Endothelial cell of umbilical vein (primary cell): ENCODE results near the gene MEF2A. TPM values are rescaled to one million over a fixed set of nuclear protein-coding genes. Genes with fewer than 3 reads are reported as not detected.

Experiments
- BruUV-seq: library from RNA; stranded (reverse); fragments of 400-500 nt; replicated peaks from 2 replicates; lab custom pipeline; 2021; lab: Mats Ljungman, UMichigan
- CTCF ChIA-PET: fragments of 300-600, 350-600 bp; sonication (Branson Sonifier 250); formaldehyde crosslinking; loops from one replicate; lab custom pipeline; 2021; ENCODE audit warnings: antibody characterized with exemption, inconsistent platforms; lab: Charles Lee
- POLR2A ChIA-PET: fragments of 300-600, 350-600 bp; sonication (Branson Sonifier 250); formaldehyde crosslinking; loops from one replicate; lab custom pipeline; 2021; ENCODE audit warnings: antibody characterized with exemption, inconsistent platforms; lab: Charles Lee
- DNase-seq: peaks from one replicate; pipeline ENCODE4 v3.0.0-alpha.2; 2011; ENCODE audit warnings: low read depth, low spot score
- FAIRE-seq: peaks from 2 replicates; lab custom pipeline; 2011; peaks lifted over from hg19 to GRCh38; lab: Jason Lieb, UNC
- H2AFZ ChIP-seq: 2 replicates; pipeline ENCODE4 v1.6.0; 2012; ENCODE audit warnings: low read depth, low read length, control low read depth, inconsistent platforms
- H3K27ac ChIP-seq: 2 replicates; pipeline ENCODE4 v1.5.1; 2011; ENCODE audit warnings: low read depth, mild to moderate bottlenecking, control low read depth, low read length, moderate library complexity; ENCODE audit not compliant: insufficient read depth
- H3K27me3 ChIP-seq, 2 experiments: 2 replicates each; pipeline versions ENCODE4 v1.6.0 to v1.6.1; 2011; ENCODE audit warnings: low read length in 2 of 2, mixed read lengths in 1 of 2; ENCODE audit not compliant: control insufficient read depth in 2 of 2, insufficient read depth in 2 of 2
- H3K36me3 ChIP-seq, 2 experiments: 2 replicates in 1 of 2; 3 replicates in 1 of 2; pipeline ENCODE4 v1.5.1; 2011; ENCODE audit warnings: low read length in 2 of 2, mild to moderate bottlenecking in 1 of 2, moderate library complexity in 1 of 2; ENCODE audit not compliant: control insufficient read depth in 2 of 2, insufficient read depth in 2 of 2; ENCODE audit errors: extremely low read depth in 1 of 2
- H3K4me1 ChIP-seq: 3 replicates; pipeline ENCODE4 v1.5.1; 2011; ENCODE audit warnings: mild to moderate bottlenecking, low read length; ENCODE audit not compliant: control insufficient read depth, insufficient read depth; ENCODE audit errors: extremely low read depth
- H3K4me2 ChIP-seq: 2 replicates; pipeline ENCODE4 v1.6.1; 2011; ENCODE audit warnings: low read length, control low read depth, mixed read lengths; ENCODE audit not compliant: insufficient read depth
- H3K4me3 ChIP-seq, 3 experiments: fragments of 200-600 bp in 1 of 3; sonication (generic), shearing (Covaris generic) in 1 of 3; replicated peaks in 1 of 3; 2 replicates each; pipeline ENCODE4 v1.5.1; 2011 to 2016; ENCODE audit warnings: control low read depth in 3 of 3, low read length in 3 of 3, mild to moderate bottlenecking in 2 of 3, inconsistent platforms in 1 of 3, low read depth in 1 of 3, moderate library complexity in 1 of 3; ENCODE audit not compliant: insufficient read depth in 1 of 3
- H3K79me2 ChIP-seq: 2 replicates; pipeline ENCODE4 v1.6.0; 2012; ENCODE audit warnings: low read length, inconsistent platforms; ENCODE audit not compliant: control insufficient read depth, insufficient read depth
- H3K9ac ChIP-seq: replicated peaks from 2 replicates; pipeline ENCODE3; 2011; ENCODE audit warnings: low read length, control low read depth; ENCODE audit not compliant: insufficient read depth; ENCODE audit errors: extremely low read depth
- H3K9me1 ChIP-seq: replicated peaks from 3 replicates; pipeline ENCODE4 v1.6.0; 2011; ENCODE audit warnings: mild to moderate bottlenecking, low read length; ENCODE audit not compliant: control insufficient read depth, insufficient read depth; ENCODE audit errors: extremely low read depth
- H3K9me3 ChIP-seq: replicated peaks from 2 replicates; pipeline ENCODE4 v1.5.1; 2012; ENCODE audit warnings: low read length, inconsistent platforms; ENCODE audit not compliant: control insufficient read depth, insufficient read depth
- H4K20me1 ChIP-seq: replicated peaks from 2 replicates; pipeline ENCODE3; 2011; ENCODE audit warnings: mild to moderate bottlenecking, low read length; ENCODE audit not compliant: control insufficient read depth, insufficient read depth; ENCODE audit errors: extremely low read depth
- CTCF ChIP-seq, 2 donors: IDR thresholded peaks; 1 replicate in 1 of 2; 2 replicates in 1 of 2; pipeline ENCODE4 v1.5.1; 2011; ENCODE audit warnings: low read length in 2 of 2, mild to moderate bottlenecking in 2 of 2, moderate library complexity in 2 of 2, control low read depth in 1 of 2, inconsistent platforms in 1 of 2, low read depth in 1 of 2; ENCODE audit not compliant: insufficient read depth in 1 of 2; ENCODE audit errors: extremely low read depth in 1 of 2
- EZH2 ChIP-seq: IDR thresholded peaks from 2 replicates; pipeline ENCODE4 v1.6.1; 2012; ENCODE audit warnings: borderline replicate concordance, low read depth, mild to moderate bottlenecking, moderate library complexity, low read length, inconsistent platforms; ENCODE audit not compliant: severe bottlenecking
- FOS ChIP-seq: IDR thresholded peaks from 2 replicates; pipeline ENCODE4 v1.6.1; 2011; ENCODE audit warnings: mild to moderate bottlenecking, low read length, moderate library complexity, borderline replicate concordance; ENCODE audit not compliant: insufficient read depth
- GATA2 ChIP-seq: IDR thresholded peaks from 2 replicates; pipeline ENCODE4 v1.7.0; 2011; ENCODE audit warnings: low read depth, mild to moderate bottlenecking, moderate library complexity, mixed read lengths, low read length; ENCODE audit not compliant: insufficient read length, insufficient read depth
- JUN ChIP-seq: IDR thresholded peaks from 2 replicates; pipeline ENCODE4 v1.6.1; 2011; ENCODE audit warnings: borderline replicate concordance, low read depth; ENCODE audit not compliant: insufficient read length, insufficient read depth
- MAX ChIP-seq: IDR thresholded peaks from 2 replicates; pipeline ENCODE4 v1.6.1; 2011; ENCODE audit not compliant: insufficient read depth, insufficient read length
- MYC ChIP-seq: IDR thresholded peaks from one replicate; pipeline ENCODE4 v1.6.1; 2011; ENCODE audit warnings: mild to moderate bottlenecking, low read depth, low read length
- POLR2A ChIP-seq: IDR thresholded peaks from 2 replicates; pipeline ENCODE4 v1.6.1; 2012; ENCODE audit warnings: low read depth, mild to moderate bottlenecking, control low read depth, low read length
- POLR2AphosphoS5 ChIP-seq: IDR thresholded peaks from 2 replicates; pipeline ENCODE4 v1.6.1; 2012; ENCODE audit warnings: low read depth, mild to moderate bottlenecking, control low read depth, low read length, moderate library complexity; ENCODE audit not compliant: insufficient read depth
- dilution Hi-C: fragments of 300-500 bp; cut with MboI; formaldehyde crosslinking; loops from one replicate; pipeline ENCODE4 v1.15.0; 2019; ENCODE audit warnings: low sequenced_read_pairs; ENCODE audit not compliant: extremely low pct_ligation_motif_present
- intact Hi-C: fragments of 100-400 bp; cut with micrococcal nuclease; formaldehyde crosslinking; loops from one replicate; pipeline ENCODE4 v1.10.0; 2022
- polyA plus RNA-seq, 4 experiments: library from polyadenylated mRNA; depleted of rRNA in 3 of 4; stranded (reverse) in 3 of 4; unstranded in 1 of 4; fragments of >200 nt; gene quantifications; 2 replicates each; pipeline versions ENCODE4 v1.2.1 to v1.2.3, GENCODE V29; 2011 to 2012; ENCODE audit warnings: missing spikeins in 1 of 4
- total RNA-seq: library from RNA; stranded (reverse); gene quantifications from 2 replicates; pipeline ENCODE4 v1.2.3, GENCODE V29; 2021

The MEF2A gene
- total and polyA plus RNA-seq, 2 donors (not counting 3 experiments of a cell fraction or from before 2014, with no cell fraction given) = 38.0 to 45.3 TPM

DNA sequence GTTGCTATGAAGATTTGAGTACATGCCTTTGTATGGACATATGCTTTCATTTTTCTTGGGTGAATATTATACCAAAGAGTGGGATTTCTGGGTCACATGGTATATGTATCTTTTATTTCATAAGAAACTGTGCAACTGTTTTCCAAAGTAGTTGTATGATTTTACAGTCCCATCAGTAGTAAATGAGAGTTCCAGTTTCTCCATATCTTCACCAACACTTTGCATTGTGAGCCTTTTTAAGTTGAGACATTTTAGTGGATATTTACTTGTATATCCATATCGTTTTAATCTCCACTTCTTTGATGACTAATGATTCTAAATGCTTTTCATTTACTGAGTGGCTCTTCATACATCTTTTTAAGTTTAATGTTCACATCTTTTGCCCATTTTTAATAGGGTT is 20.3 kb downstream of the MEF2A start:
- no peak overlapping the region for H2AFZ ChIP-seq
- no peak overlapping the region for H3K9ac ChIP-seq
- H3K9me3 ChIP-seq = no peaks in the 10 kb centered on the region
- BruUV-seq = no TSS peak
- no peak overlapping the region for H3K27ac ChIP-seq
- H4K20me1 ChIP-seq = peaks cover 20% of the 10 kb centered on the region
- FAIRE-seq = no peak
- ChIA-PET POLR2A (no interaction called here), CTCF (interaction anchor here (1.3 kb wide), 1 partner anchor 118 kb away, joined by 4 read pairs; no protein-coding TSS in a partner anchor)
- H3K36me3 ChIP-seq = no peaks in the 10 kb centered on the region
- TF ChIP-seq CTCF (IDR thresholded peaks at IDR 0.05; ENCODE audit: extremely low read depth in 1 of 2, insufficient read depth in 1 of 2, low read depth in 1 of 2, low read length in 2 of 2) (no peak), POLR2AphosphoS5 (no peak), POLR2A (no peak), GATA2 (no peak), MAX (no peak)
- intact Hi-C loops = no loop called here
- H3K79me2 ChIP-seq = peaks cover 84% of the 10 kb centered on the region
- no peak overlapping the region for H3K4me3 ChIP-seq
- H3K4me1 ChIP-seq = no peaks in the 10 kb centered on the region
- no peaks in the 10 kb centered on the region for H3K9me1 ChIP-seq
- dilution Hi-C loops = no loop called here
- H3K27me3 ChIP-seq = no peaks in the 10 kb centered on the region
- DNase-seq = no peak
- no peak overlapping the region for H3K4me2 ChIP-seq

- intact Hi-C loops (no loop called here), dilution Hi-C loops (no loop called here)
- Histone ChIP-seq H3K27me3 (no peaks in the 10 kb centered on the region), H4K20me1 (peaks cover 17% of the 10 kb centered on the region), H3K9me3 (no peaks in the 10 kb centered on the region), H3K4me3 (no peak overlapping the region), H3K4me2 (no peak overlapping the region), H2AFZ (no peak overlapping the region), H3K9ac (no peak overlapping the region), H3K79me2 (peaks cover 83% of the 10 kb centered on the region), H3K4me1 (peaks cover 5% of the 10 kb centered on the region), H3K36me3 (no peaks in the 10 kb centered on the region), H3K27ac (no peak overlapping the region), H3K9me1 (no peaks in the 10 kb centered on the region)
- CTCF ChIA-PET = interaction anchor here (1.0 kb wide), 1 partner anchor 40 kb away, joined by 3 read pairs; no protein-coding TSS in a partner anchor
- no TSS peak for BruUV-seq
- POLR2A ChIA-PET = no interaction called here
- no peak for TF ChIP-seq GATA2
- no peak for TF ChIP-seq POLR2AphosphoS5
- no peak for TF ChIP-seq EZH2
- no peak for TF ChIP-seq FOS
- TF ChIP-seq POLR2A = no peak
- TF ChIP-seq MAX = no peak
- TF ChIP-seq JUN = no peak
- TF ChIP-seq CTCF (IDR thresholded peaks at IDR 0.05; ENCODE audit: extremely low read depth in 1 of 2, insufficient read depth in 1 of 2, low read depth in 1 of 2, low read length in 2 of 2) = no peak
- TF ChIP-seq MYC = no peak
- FAIRE-seq = no peak
- DNase-seq = no peak
Measured at GRCh38 chr15:99589801-99590200, 24.0 kb downstream of the MEF2A start.
